Activated naive CD4-positive, alpha-beta T cell treated with anti-CD3 and anti-CD28 coated beads for 36 hours (primary cell): ENCODE measurements around the gene CALCOCO1. TPM values are rescaled to one million over a fixed set of nuclear protein-coding genes. Genes with fewer than 3 reads are reported as not detected.

Source experiments
- total RNA-seq, 2 experiments: library from RNA; stranded (reverse); gene quantifications; one replicate each; pipeline ENCODE4 v1.2.3, GENCODE V29; 2021

Gene CALCOCO1
- total RNA-seq, 2 experiments from 2014 or later = 8.1 to 8.3 TPM

Other genes starting within 250 kb of the CALCOCO1 start
- 1 to 10 TPM; 6.0 to 8.2 TPM for gene MAP3K12, start 228.0 kb downstream of the CALCOCO1 start, total RNA-seq
- gene TARBP2, start 226.2 kb downstream of the CALCOCO1 start, total RNA-seq = 10 to 100 TPM; 25.0 to 26.8 TPM
- not detected for gene NPFF, start 220.0 kb downstream of the CALCOCO1 start, total RNA-seq
- gene ATF7, start 101.1 kb downstream of the CALCOCO1 start, total RNA-seq = 10 to 100 TPM; 19.7 to 19.8 TPM
- 100 to 1,000 TPM; 443 to 466 TPM for gene ATP5MC2, start 51.4 kb downstream of the CALCOCO1 start, total RNA-seq
- not detected for gene CISTR, start 24.5 kb upstream of the CALCOCO1 start, total RNA-seq
- gene HOXC13, start 211.4 kb upstream of the CALCOCO1 start, total RNA-seq = not detected
- gene HOXC12, start 227.5 kb upstream of the CALCOCO1 start, total RNA-seq = not detected
- gene HOXC11, start 245.7 kb upstream of the CALCOCO1 start, total RNA-seq = not detected
- gene HOTAIR, start 247.5 kb upstream of the CALCOCO1 start, total RNA-seq = not detected